ENCODE measurements around the gene TP53I3. TPM values are rescaled to one million over a fixed set of nuclear protein-coding genes. Genes with fewer than 3 reads are reported as not detected.

Gene TP53I3
- total and polyA plus RNA-seq, 2 of the 4 experiments (the other 2 are of a cell fraction), result 25.5 to 42.2 TPM

DNA sequence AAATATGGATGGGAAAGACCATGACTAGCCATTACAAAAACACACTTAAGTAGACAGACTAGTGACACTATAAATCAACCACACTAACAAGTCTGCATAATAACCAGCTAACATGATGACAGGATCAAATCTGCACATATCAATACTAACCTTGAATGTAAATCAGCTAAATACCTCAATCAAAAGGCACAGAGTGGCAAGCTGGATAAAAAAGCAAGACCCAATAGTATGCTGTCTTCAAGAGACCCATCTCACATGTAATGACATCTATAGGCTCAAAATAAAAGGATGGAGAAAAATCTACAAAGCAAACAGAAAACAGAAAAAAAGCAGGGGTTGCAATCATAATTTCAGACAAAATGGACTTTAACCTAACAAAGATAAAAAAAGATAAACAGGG lies 22.2 kb upstream of the TP53I3 start:
- Histone ChIP-seq H3K36me3 (ENCODE audit: control insufficient read depth, insufficient read depth, low read length) (0 out of 2 replicates have a peak, but pooled peaks cover 2% of the 10 kb centered on the region), H3K9ac (ENCODE audit: low read depth, low read length) (no peak overlapping the region), H2AFZ (replicated peaks; ENCODE audit: low read length, poor library complexity) (no peak overlapping the region), H2AK9ac (replicated peaks; ENCODE audit: low read depth, low read length, poor library complexity) (no peak overlapping the region), H3K4ac (ENCODE audit: low read depth, low read length) (no peak overlapping the region), H4K8ac (ENCODE audit: low read depth in 2 of 2, low read length in 2 of 2) (no peak overlapping the region), H2BK15ac (ENCODE audit: low read depth, low read length) (no peak overlapping the region), H4K91ac (ENCODE audit: insufficient read depth, low read depth, low read length) (no peak overlapping the region), H3K9me1 (ENCODE audit: insufficient read depth, low read length) (no peaks in the 10 kb centered on the region), H4K20me1 (ENCODE audit: insufficient read depth, low read length) (no peaks in the 10 kb centered on the region), H3K56ac (ENCODE audit: extremely low read depth, insufficient read depth, low read length) (no peak overlapping the region), H3K27me3 (ENCODE audit: control insufficient read depth, insufficient read depth, low read length) (no peaks in the 10 kb centered on the region), H3K4me3 (ENCODE audit: insufficient read depth, low read depth, low read length) (no peak overlapping the region), H2BK120ac (ENCODE audit: low read depth, low read length) (no peak overlapping the region), H2BK5ac (ENCODE audit: low read depth, low read length, poor library complexity, severe bottlenecking) (no peak overlapping the region), H3K27ac (ENCODE audit: insufficient read depth, low read length) (no peak overlapping the region), H2AK5ac (ENCODE audit: low read depth, low read length) (no peak overlapping the region), H2BK20ac (ENCODE audit: low read depth, low read length) (no peak overlapping the region), H3K9me3 (ENCODE audit: control insufficient read depth, insufficient read depth, low read length) (no peaks in the 10 kb centered on the region; the same call in 1 of the 2 replicates), H3K18ac (ENCODE audit: low read depth, low read length) (no peak overlapping the region), H3K14ac (replicated peaks; ENCODE audit: low read depth, low read length) (no peak overlapping the region), H3K23ac (ENCODE audit: low read depth, low read length) (no peak overlapping the region), H3K4me1 (ENCODE audit: control insufficient read depth, insufficient read depth, low read length) (no peaks in the 10 kb centered on the region), H4K5ac (ENCODE audit: low read depth, low read length) (no peak overlapping the region), H3K4me2 (ENCODE audit: low read depth, low read length) (no peak overlapping the region), H3K79me1 (ENCODE audit: low read depth in 1 of 2, low read length in 2 of 2) (no peaks in the 10 kb centered on the region)
- DNase-seq (no peak), ATAC-seq (ENCODE audit: low read depth) (no peak)
- ChIA-PET CTCF (no interaction called here), POLR2A (ENCODE audit: unreplicated experiment) (no interaction called here)
- TF ChIP-seq CEBPB (IDR thresholded peaks at IDR 0.05; ENCODE audit: low read depth, low read length) (no peak), MXI1 (IDR thresholded peaks at IDR 0.05; ENCODE audit: borderline replicate concordance, low read depth, low read length) (no peak), RCOR1 (IDR thresholded peaks at IDR 0.05; ENCODE audit: insufficient replicate concordance, low read length) (no peak), MAZ (IDR thresholded peaks at IDR 0.05; ENCODE audit: borderline replicate concordance, low read depth, low read length) (no peak), NFE2L2 (IDR thresholded peaks at IDR 0.05; ENCODE audit: low read depth, low read length) (no peak), POLR2A (IDR thresholded peaks at IDR 0.05; ENCODE audit: low read depth, low read length) (no peak), RAD21 (IDR thresholded peaks at IDR 0.05; ENCODE audit: low read length) (no peak), USF2 (IDR thresholded peaks at IDR 0.05; ENCODE audit: low read depth, low read length) (no peak), SMC3 (IDR thresholded peaks at IDR 0.05; ENCODE audit: low read depth, low read length) (no peak), RFX5 (IDR thresholded peaks at IDR 0.05; ENCODE audit: low read depth, low read length) (no peak), BHLHE40 (IDR thresholded peaks at IDR 0.05; ENCODE audit: low read depth, low read length) (no peak), CTCF (conservative IDR thresholded peaks at IDR 0.05; ENCODE audit: low read depth, low read length) (no peak), FOS (IDR thresholded peaks at IDR 0.05; ENCODE audit: low read depth, low read length) (no peak), MAFK (IDR thresholded peaks at IDR 0.05; ENCODE audit: low read depth, low read length) (no peak)
- TF ChIP-seq, protein P1, sequence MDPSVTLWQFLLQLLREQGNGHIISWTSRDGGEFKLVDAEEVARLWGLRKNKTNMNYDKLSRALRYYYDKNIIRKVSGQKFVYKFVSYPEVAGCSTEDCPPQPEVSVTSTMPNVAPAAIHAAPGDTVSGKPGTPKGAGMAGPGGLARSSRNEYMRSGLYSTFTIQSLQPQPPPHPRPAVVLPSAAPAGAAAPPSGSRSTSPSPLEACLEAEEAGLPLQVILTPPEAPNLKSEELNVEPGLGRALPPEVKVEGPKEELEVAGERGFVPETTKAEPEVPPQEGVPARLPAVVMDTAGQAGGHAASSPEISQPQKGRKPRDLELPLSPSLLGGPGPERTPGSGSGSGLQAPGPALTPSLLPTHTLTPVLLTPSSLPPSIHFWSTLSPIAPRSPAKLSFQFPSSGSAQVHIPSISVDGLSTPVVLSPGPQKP (IDR thresholded peaks at IDR 0.05; ENCODE audit: borderline replicate concordance, low read depth, low read length), result no peak
- dilution Hi-C loops (cut with HindIII; ENCODE audit: low sequenced_read_pairs, unreplicated experiment) (no loop called here), in situ Hi-C loops (cut with MboI; ENCODE audit: low sequenced_read_pairs) (no loop called here), intact Hi-C loops (cut with micrococcal nuclease) (no loop called here)
- no TSS peak for BruUV-seq (replicated peaks)
